ENCODE measurements around the gene KCNS3.

KCNS3 gene

DNA sequence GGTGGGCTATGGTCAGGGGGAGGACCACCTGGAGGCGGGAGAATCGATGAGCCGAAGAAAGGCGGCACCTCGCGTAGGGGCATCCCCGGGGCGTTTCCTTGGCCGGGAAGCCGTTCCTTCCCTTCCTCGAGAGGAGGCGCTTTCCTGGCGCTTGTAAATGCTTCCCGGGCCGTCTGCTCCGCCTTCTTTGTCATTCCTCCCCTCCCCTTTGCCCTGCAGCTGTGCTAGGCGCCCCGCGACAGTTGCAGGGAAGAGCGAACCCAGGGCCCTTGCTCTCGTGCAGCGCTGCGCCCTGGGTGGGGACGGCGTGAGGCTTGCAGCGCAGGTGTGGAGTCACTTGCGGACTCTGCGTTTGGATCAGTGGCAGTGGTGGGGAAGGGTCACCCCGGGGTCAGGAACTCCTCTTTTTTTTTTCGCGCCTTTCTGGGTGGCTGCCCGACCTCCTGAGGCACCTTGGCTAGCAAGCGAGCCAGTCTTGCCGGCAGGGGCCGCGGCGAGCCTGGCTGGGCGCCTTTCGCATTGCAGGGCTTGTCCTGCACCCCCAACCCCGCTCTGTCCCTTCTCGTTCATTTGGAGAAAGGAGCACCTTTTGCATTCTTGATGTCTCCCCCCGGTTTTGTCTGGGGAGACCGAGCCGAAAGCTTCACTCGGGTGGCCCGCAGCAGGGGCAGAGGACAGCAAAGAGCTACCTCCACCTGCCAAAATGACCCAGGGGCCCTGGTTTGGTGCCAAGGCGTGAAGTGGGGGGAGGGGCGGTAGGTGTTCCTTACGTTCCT, 858 bp downstream of the KCNS3 start:
- DNase-seq = peak; percentile 38 to 60 (median 42)

DNA sequence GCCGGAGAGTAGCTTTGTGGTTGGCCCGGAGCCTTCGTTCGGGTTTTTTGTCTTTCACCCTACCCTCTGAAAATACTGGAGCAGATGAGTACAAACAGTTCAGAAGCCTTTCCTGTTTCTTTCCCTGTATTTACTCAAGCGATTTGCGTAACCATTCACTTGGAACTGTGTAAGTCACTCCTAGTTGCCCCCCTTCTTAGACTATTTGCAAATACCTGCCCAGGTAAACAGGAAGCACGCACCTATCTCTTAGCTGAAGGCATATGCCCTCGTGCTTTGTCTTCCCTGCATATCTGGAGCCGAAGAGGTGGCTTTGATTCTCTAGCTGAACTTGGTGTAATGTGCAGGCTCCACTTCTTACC, 1.4 kb downstream of the KCNS3 start:
- no peak for DNase-seq

DNA sequence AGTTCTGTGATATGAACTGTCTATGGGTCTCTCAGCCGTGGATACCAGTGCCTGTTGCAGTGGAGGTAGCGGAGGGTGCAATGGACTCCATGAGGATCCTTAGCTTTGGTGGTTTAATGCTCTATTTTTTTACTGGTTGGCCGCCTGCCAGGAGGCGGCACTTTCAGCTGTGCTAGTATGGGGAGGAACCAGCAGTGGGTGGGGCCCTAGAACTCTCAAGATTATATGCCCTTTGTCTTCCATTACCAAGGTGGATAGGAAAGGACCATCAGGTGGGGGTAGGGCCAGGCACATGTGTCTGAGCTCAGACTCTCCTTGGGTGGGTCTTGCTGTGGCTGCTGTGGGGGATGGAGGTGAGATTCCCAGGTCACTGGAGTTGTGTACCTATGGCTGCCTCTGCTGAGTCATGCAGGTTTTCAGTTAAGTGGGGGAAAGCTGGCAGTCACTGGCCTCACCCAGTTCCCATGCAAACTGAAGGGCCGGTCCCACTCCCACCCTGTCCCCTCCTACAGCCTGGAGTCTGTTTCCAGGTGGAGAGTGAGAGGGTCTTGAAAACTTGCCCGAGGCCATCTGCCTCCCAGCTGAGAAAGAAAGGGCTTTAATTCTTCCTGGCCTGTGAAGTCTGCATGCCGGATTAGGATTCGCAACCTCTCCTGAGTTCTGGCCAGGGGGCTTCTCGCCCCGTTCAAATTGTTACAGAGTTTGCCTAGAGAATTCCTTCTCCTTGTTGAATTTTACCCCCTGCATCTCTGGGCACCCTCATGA, 14.5 kb downstream of the KCNS3 start:
- DNase-seq = no peak

DNA sequence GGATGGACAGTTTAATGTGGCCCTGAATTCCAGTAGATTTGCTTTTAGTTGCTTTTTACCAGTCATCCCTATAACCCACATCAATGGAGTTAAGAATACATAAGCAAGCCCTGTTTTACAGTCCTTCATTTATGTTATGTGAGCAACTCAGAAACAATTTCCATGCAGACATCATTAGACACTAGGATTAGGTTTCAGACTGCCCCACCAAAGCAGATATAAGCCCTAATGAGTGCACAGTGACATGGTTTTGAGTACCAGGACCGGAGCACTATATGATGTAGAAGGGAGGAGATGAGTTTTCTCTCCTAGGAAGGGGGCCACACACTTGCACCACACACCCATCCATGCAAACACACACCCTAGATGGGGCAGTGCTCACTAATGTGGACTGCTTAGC, 15.5 kb downstream of the KCNS3 start:
- DNase-seq = no peak

DNA sequence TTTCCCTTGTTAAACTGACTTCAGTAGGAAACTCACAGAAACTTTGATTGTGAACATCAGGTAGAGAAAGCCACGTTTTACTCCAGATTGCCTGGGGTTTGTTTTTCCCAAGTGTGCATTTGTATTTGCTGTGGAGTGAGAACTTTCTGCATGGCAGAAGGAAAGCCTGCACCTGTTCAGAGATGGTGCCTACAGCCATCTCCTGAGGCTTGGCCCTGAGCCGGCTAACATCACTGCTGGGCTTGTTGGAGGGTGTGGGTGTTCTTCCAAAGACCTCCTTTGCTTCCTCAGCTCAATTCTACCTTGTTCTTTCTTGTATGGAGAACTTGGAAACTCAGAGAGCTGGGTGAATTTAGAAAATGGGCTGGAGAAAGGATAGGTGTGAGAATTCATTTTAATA, 16.1 kb downstream of the KCNS3 start:
- DNase-seq = no peak

DNA sequence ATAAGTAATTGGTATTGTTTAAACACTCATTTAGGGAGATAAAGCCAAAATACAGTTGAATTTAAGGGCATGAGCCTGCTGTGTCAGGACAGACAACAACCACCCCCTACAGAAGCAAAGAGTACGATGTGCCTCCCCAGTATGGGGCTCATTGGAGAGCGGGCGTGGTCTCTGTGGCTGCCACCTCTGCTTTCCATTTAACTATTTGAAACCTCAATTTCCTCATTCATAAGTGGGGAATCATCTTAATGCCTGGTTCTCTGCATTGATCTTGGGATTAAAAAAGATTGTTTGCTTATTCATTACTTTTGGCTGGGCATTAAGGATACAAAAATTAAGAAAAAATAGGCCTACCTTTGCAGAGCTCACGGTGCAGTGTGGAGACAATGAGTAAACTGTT, 21.4 kb downstream of the KCNS3 start:
- no peak for DNase-seq

DNA sequence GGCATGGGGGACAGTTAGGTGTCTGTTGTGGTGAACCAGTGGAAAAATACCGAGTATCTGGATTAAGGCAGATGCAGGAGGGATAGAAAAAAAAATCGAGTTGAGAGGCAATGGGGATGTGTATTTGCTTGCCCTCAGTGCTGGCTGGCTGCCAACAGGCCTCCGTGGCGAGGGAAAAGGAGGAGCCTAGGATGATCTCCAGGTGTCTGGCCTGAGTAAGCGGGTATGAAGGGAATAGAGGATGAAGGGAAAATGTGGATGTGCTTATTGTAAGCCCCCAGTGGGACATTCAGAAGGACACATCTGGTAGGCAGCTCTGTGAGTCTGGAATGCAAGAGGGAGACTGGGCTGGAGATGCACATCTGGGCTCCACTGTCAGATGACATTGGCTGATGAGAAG, 22.8 kb downstream of the KCNS3 start:
- no peak for DNase-seq

DNA sequence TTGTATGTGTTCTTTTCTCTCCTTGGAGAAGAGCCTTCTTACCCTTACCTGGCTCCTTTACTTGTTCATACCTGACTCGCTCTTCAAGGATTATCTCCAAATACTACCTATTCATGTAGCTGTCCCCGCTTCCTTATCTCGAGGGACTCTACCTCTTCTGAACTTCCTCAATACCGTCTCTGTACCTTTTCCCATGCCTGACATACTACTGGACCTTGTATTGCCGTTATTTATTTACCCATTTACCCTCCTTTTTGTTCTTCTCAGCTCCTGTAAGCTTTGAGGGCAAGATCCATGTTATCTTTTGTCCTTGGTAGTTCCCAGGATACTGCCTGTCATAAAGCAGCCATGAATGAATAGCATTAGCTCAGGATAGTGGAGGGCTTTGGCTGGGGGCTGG, 32.5 kb downstream of the KCNS3 start:
- DNase-seq = no peak

DNA sequence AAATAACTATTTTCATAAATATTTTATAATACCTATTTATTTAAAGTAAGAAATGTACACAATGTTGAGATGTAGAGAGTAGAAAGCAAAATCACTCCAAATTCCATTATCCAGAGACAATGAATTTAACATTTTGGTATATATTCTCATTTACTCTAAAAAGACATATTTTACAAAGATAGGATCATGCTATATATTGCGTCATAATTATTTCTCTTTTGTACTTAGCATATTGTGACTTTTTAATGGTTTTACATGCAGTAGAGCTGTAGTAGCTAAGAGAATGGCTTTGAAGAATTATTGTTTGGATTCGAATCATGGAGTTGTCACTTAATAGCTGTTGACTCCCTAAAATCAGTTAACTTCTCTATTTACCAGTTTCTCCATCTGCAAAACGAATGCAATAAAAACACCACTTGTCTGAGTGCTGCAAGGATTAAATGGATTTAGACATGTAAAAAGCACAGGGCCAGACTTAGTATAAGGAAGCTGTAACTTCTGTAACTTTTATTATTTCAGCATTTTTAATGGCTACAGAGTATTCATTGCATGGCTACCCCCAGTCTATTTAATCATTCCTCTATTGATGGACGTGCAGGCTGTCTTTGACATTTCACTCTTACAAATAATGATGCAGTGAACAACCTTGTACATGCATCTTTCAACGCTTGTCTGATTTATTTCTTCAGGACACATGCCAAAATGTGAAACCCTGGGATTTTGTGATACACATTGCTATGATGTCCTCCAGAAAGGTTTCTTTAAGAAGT, 33.2 kb downstream of the KCNS3 start:
- DNase-seq = no peak

DNA sequence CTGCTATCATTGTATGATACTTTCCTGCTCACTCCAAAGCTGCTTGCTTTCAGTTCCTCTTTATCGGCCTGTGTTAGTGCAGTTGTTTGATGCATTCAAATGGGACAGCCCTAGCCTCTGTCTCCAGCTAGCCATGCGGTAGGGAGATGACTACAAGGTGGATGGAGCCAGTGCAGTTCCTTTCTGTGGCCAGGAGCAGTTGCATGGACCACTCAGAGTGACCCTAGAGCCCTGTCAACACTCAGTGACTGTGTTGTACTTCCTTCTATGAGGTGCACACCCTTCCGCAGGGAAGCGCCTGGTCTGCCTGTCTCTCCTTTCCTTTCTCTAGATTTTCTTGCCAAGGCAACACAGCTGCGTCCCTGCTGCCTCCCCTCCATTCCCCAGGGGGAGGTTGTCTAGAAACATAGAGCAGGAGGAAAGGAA, 33.8 kb downstream of the KCNS3 start:
- peak in 2 of 3 donors; percentile 10 to 22 for DNase-seq

DNA sequence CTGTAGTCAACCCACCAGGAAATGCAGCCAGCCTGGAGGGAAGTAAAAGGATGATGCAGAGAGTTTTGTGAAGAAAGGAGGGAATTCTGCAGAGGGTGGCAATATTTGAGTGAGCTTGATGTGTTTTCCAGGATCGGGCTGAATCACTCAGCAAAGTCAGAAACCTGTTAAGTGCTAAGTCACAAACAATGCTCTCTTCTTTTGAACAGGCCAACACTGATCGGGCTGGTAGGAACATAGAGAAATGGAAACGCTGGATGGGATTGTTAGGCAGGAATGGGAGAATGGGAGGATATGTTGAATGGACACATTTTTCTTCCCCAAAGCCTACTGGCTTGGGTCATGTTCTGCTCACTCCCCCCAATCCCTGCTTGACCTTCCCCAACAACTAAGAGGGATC, 36.6 kb downstream of the KCNS3 start:
- no peak for DNase-seq

DNA sequence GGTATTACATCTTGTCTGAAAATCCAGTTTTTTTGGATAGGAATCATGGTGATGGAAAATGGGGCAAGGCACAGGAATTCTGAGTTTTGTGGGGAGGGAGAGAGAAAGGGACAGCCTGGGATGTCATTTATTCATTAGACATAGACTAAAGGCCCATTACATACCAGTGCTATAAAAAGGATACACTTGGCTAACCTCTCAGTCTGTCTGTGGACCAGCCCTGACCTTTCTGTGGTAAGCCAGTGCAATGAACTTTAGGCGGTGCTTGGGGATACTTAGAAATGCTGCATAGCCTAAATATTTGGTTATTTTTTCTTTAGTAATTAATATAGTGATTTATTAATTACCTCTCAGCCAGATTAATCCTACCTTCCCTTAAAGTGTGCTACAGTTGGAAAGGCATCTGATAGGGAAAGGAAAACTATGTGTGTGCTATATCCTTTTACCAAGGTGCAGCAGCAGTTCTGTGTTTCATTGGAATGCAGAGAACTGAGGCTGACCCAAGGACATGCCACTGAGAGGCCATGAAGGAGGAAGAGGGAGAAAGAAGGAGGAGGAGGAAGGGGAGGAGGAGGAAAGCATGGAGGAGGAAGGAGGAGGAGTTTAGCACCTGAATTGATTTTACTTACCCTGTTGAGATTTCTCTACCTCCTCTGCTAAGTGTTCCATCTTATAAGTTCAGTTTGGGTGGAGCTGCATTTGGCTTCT, 37.5 kb downstream of the KCNS3 start:
- no peak for DNase-seq

DNA sequence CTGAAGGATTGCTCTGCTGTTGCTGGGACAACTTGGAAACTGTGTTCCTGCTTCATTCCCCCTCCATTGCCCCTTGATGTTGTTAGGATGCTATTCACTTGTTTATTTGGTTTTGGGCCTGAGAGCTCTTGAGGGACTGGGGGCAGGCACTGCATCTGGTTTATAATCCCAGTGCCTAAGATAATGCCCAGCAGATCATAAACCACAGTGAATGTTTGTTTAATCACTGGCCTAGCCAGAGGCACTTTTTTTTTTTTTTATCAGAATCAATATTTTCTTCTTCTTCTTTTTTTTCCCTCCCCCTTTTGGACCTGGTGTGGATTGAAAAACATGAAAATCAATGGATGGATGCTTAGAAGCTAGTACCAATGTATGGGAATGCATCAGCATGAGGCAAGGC, 38.1 kb downstream of the KCNS3 start:
- no peak for DNase-seq

DNA sequence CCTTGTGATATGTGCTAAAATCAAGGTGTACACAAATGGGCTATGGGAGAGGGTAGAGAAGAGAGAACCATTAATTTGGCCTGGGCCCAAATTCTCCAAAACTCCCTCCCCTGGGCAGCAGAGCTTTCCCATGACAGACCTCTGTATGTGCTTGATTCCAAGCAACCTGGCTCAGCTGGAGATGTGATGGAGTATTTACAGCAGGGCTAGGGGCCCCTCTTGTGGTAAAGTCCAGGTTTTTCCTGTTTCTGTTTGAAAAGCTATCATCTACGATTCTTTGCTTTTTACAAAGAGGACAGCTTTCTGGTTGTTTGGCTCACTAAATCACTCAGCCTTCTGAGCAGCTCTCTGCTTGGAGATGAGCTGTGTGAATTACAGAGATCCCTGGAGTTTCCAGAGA, 40.3 kb downstream of the KCNS3 start:
- no peak for DNase-seq

DNA sequence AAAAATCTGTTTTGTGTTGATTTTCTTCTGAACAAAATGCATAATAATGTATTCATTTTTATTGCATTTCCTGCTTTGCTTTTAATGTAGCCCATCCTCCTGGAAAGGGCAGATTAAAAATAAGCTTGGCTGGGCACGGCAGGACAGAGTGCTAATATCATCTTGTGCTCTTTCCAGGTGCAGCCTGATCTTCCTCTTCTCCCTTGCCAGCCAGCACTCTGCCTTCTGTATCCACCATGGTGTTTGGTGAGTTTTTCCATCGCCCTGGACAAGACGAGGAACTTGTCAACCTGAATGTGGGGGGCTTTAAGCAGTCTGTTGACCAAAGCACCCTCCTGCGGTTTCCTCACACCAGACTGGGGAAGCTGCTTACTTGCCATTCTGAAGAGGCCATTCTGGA, 52.3 kb downstream of the KCNS3 start:
- DNase-seq = no peak

DNA sequence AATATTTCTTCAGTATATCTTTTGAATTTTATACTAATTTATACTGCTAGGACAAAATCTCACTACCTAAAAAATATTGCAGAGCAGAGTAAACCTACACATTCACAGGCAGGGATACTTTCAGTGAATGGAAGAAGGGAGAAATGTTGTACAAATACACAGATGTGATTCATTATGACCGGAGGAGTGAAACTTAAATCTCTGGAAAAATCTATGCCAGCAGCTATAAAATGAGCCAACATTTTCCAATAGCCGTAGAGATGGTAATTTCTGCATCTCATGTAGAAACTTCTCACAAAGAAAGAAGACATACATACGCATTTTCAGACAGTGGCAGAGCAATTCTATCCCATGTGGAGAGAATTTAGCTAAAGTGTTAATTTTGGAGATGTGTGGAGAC, 54.8 kb downstream of the KCNS3 start:
- no peak for DNase-seq

DNA sequence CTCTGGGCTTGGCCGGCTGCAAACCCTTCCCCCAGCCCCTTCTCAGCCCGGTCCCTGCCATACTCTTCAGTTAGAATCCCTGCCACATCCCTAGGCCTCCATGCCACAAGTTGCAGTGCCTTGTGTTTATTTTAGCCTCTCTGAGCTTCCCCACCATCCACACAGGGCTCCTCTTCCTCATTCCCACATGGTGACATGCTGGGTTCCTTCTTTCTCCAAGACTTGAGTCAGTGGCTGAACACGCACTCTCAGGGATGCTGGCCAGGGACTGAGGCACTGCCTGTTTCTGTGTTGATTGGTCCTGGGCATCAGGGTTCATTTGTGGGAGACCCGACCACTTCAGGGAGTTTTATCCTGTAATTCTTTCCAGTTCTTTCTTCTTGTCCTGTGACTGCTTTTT, 56.3 kb downstream of the KCNS3 start:
- DNase-seq = no peak

DNA sequence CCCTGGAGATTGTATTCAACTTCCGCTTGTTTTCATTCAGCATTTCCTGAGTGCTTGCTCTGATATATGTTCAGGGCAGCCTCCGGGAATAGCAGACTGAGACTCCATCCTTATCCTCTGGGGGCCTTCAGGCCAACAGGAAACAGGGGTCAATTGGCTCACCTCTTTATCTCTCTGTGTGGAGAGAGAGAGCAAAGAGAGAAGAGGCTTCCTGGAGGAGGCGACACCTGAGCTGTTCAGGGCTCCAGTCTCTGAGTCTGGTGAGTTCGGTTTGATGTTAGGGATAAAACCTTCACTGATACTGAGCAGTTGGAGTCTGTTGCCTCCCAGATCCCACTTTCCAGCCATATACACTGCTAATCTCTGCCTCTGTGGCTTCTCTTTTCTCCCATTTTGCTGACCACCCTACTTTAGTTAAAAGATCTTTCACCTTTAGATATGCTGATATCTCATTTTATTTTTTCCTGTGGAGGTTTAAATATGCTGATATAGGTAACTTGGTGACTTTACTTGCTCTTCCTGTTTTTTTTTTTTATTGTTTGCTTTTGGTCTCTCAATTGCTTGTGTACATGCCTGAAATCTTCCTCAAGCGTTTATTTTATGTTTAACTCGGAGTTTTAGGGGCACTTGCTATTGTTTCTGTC, 56.9 kb downstream of the KCNS3 start:
- no peak for DNase-seq

DNA sequence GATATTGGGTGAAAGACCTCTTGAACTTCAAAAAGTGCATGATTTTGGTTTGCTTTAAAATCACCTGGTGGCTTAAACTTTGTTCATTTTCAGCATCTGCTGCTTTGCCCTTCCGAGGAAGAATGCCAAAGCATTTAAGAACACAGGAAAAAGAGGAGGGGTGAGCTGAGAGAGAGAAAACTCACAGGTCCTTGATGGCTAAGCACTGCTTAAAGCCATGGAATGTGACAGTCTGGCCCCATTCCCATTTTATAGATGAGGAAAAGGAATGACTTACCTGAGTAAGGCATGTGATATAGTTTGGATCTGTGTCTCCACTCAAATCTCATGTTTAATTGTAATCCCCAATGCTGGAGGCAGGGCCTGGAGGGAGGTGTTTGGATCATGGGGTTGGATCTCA, 58.1 kb downstream of the KCNS3 start:
- no peak for DNase-seq

DNA sequence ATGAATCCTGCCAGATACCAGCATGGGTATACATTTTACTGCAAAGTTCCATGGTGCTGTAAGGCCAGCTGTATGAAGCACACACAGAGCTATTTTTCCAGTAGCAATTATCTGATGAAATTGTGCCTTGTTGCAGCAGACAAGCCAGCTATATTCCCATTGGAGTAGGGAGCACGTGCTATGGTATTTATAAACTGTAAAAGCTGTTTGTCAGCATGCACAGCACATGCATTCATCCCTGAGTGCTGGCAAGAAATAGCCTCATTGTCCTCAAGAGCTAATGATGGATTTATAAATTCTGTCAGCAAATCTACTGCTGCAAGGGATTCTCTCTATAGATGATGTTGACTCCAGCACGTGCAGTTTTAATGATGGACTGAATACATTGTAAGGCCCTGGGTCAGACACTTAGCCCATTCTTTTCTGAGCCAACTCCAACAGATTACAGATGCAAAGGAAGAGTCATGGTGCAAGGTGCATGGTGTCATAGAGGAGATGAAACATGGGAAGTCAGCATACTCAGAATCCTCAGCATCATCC, 61.7 kb downstream of the KCNS3 start:
- no peak for DNase-seq

DNA sequence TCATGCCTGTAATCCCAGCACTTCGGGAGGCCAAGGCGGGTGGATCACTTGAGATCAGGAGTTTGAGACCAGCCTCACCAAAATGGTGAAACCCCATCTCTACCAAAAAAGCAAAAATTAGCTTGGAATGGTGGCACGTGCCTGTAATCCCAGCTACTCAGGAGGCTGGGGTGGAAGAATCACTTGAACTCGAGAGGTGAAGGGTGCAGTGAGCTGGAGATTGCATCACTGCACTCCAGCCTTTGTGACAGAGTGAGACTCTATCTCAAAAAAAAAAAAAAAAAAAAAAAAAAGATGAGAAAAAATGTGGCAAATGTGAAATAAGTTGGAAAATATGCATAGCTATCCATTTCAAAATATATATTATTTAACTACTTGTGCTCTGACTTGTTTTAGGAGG, 65.0 kb downstream of the KCNS3 start:
- no peak for DNase-seq

DNA sequence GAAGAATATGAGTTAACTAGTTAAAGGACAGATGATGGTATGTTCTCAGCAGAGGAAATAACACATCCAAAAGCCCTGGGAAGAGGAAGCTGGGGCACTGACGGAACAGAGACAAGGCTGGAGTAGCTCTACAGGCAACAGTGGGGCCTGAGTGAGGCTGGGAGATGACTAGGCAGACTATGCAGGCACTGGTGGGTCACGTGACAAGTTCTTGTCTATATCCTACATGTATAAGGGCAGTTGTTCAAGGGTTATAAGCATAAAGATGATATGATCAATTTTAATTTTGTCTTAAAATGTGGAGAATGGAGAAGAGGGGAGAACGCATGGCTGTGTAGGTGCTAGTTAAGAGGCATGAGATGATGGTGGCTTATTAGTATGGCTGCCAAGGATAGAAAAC, 68.6 kb downstream of the KCNS3 start:
- DNase-seq = no peak

Data from suppressor macrophage treated with lipopolysaccharide for 1 hour (primary cell).